ENCODE data around the gene CEP128. TPM values are rescaled to one million over a fixed set of nuclear protein-coding genes. Genes with fewer than 3 reads are reported as not detected.
A peak's percentile ranks its signal among the peaks of the same experiment; 100 is the strongest.

Gene CEP128
- total RNA-seq, 4 donors from 2014 or later, result 0.82 to 3.6 (median 1.6) TPM

GRCh38 chr14:80498533-80498932 lies 443.0 kb downstream of the CEP128 start:
- no peak for ATAC-seq
- Histone ChIP-seq H3K27me3 (no peaks in the 10 kb centered on the region), H3K36me3 (no peaks in the 10 kb centered on the region), H3K27ac (no peak overlapping the region), H3K4me3 (no peak overlapping the region), H3K9me3 (no peaks in the 10 kb centered on the region), H3K4me1 (peaks cover 0 to under 1% of the 10 kb centered on the region in 2 donors)
- no peak for DNase-seq
- in situ Hi-C loops (cut with MboI; ENCODE audit: low sequenced_read_pairs in 4 of 4) (no loop called here), intact Hi-C loops (cut with DNase I; ENCODE audit: low total_unique reads) (no loop called here)
- TF ChIP-seq POLR2A (IDR thresholded peaks at IDR 0.05), result no peak
- TF ChIP-seq CTCF (IDR thresholded peaks at IDR 0.05 in 4 of 5, conservative IDR thresholded peaks at IDR 0.05 in 1 of 5), result no peak

GRCh38 chr14:80496090-80496489 lies 445.4 kb downstream of the CEP128 start:
- intact Hi-C loops (cut with DNase I; ENCODE audit: low total_unique reads), result no loop called here
- in situ Hi-C loops (cut with MboI; ENCODE audit: low sequenced_read_pairs in 4 of 4), result no loop called here
- no peak overlapping the region for H3K4me3 ChIP-seq
- H3K27me3 ChIP-seq, result no peaks in the 10 kb centered on the region
- no peaks in the 10 kb centered on the region for H3K36me3 ChIP-seq
- TF ChIP-seq CTCF (IDR thresholded peaks at IDR 0.05 in 4 of 5, conservative IDR thresholded peaks at IDR 0.05 in 1 of 5) (no peak), POLR2A (IDR thresholded peaks at IDR 0.05) (no peak)
- ATAC-seq (no peak), DNase-seq (no peak)
- peaks cover 8 to 24% of the 10 kb centered on the region in 2 donors for H3K4me1 ChIP-seq
- no peaks in the 10 kb centered on the region for H3K9me3 ChIP-seq
- H3K27ac ChIP-seq, result no peak overlapping the region

- ATAC-seq, result no peak
- H3K27me3 ChIP-seq, result no peaks in the 10 kb centered on the region
- no peaks in the 10 kb centered on the region for H3K36me3 ChIP-seq
- in situ Hi-C loops (cut with MboI; ENCODE audit: low sequenced_read_pairs in 4 of 4) (no loop called here), intact Hi-C loops (cut with DNase I; ENCODE audit: low total_unique reads) (no loop called here)
- peaks cover 8 to 32% of the 10 kb centered on the region in 2 donors for H3K4me1 ChIP-seq
- no peak overlapping the region for H3K27ac ChIP-seq
- no peak overlapping the region for H3K4me3 ChIP-seq
- DNase-seq, result no peak
- TF ChIP-seq POLR2A (IDR thresholded peaks at IDR 0.05), result no peak
- H3K9me3 ChIP-seq, result no peaks in the 10 kb centered on the region
Measured at GRCh38 chr14:80494769-80495168, 446.8 kb downstream of the CEP128 start.

GRCh38 chr14:80493620-80494019 lies 447.9 kb downstream of the CEP128 start:
- intact Hi-C loops (cut with DNase I; ENCODE audit: low total_unique reads) (no loop called here), in situ Hi-C loops (cut with MboI; ENCODE audit: low sequenced_read_pairs in 4 of 4) (no loop called here)
- Histone ChIP-seq H3K4me3 (no peak overlapping the region), H3K36me3 (no peaks in the 10 kb centered on the region), H3K27me3 (no peaks in the 10 kb centered on the region), H3K9me3 (no peaks in the 10 kb centered on the region), H3K27ac (peak overlapping the region in 2 of 4 donors; percentile 20 to 28), H3K4me1 (peaks cover 8 to 32% of the 10 kb centered on the region in 2 donors)
- DNase-seq (no peak), ATAC-seq (no peak)
- TF ChIP-seq CTCF (IDR thresholded peaks at IDR 0.05 in 4 of 5, conservative IDR thresholded peaks at IDR 0.05 in 1 of 5) (no peak), POLR2A (IDR thresholded peaks at IDR 0.05) (no peak)

- Histone ChIP-seq H3K27me3 (no peaks in the 10 kb centered on the region), H3K9me3 (no peaks in the 10 kb centered on the region), H3K27ac (peak overlapping the region; percentile 9 to 65 (median 54)), H3K36me3 (no peaks in the 10 kb centered on the region), H3K4me1 (peaks cover 8 to 32% of the 10 kb centered on the region in 2 donors), H3K4me3 (no peak overlapping the region)
- peak in 1 of 2 donors; percentile 25 for ATAC-seq
- TF ChIP-seq CTCF (IDR thresholded peaks at IDR 0.05 in 4 of 5, conservative IDR thresholded peaks at IDR 0.05 in 1 of 5), result no peak
- TF ChIP-seq POLR2A (IDR thresholded peaks at IDR 0.05), result no peak
- intact Hi-C loops (cut with DNase I; ENCODE audit: low total_unique reads), result no loop called here
- no peak for DNase-seq
- in situ Hi-C loops (cut with MboI; ENCODE audit: low sequenced_read_pairs in 4 of 4), result no loop called here
Measured at GRCh38 chr14:80491650-80492049, 449.9 kb downstream of the CEP128 start.

All from gastrocnemius medialis (tissue), 4 donors.